Heart left ventricle (tissue), 16 donors: Measurements from ENCODE around the gene GNAS. TPM values are rescaled to one million over a fixed set of nuclear protein-coding genes. Genes with fewer than 3 reads are reported as not detected.
A peak's percentile ranks its signal among the peaks of the same experiment; 100 is the strongest.

Experiments used
- ATAC-seq, 4 donors: fragments of 200-7000 bp; cut with Tn5 transposase; one replicate each; pipeline ENCODE4 v1.9.1; 2020 to 2022; ENCODE audit warnings: moderate library complexity in 4 of 4, mild to moderate bottlenecking in 3 of 4, moderate number of reproducible peaks in 1 of 4
- DNase-seq, 5 donors: peaks; one replicate each; pipeline ENCODE4 v3.0.0-alpha.2; 2020
- H3K27ac ChIP-seq, 12 donors: fragments of 200-600 bp; sonication (generic) in 4 of 12; one replicate each; pipeline versions ENCODE4 v1.5.0 to v1.8.0; 2016 to 2022; ENCODE audit warnings: mild to moderate bottlenecking in 2 of 12
- H3K27me3 ChIP-seq, 9 donors: fragments of 200-600 bp; sonication (generic) in 2 of 9; one replicate each; pipeline versions ENCODE4 v1.5.1 to v1.8.0; 2016 to 2022; ENCODE audit warnings: mild to moderate bottlenecking in 3 of 9
- H3K36me3 ChIP-seq, 9 donors: fragments of 200-600 bp; sonication (generic) in 2 of 9; one replicate each; pipeline versions ENCODE4 v1.5.0 to v1.8.0; 2018 to 2022; ENCODE audit warnings: mild to moderate bottlenecking in 2 of 9
- H3K4me1 ChIP-seq, 12 donors: fragments of 200-600 bp; sonication (generic) in 4 of 12; one replicate each; pipeline versions ENCODE4 v1.5.0 to v1.8.0; 2016 to 2022; ENCODE audit warnings: mild to moderate bottlenecking in 3 of 12
- H3K4me3 ChIP-seq, 12 donors: fragments of 200-600 bp; sonication (generic) in 4 of 12; one replicate each; pipeline versions ENCODE4 v1.5.0 to v1.8.0; 2017 to 2022; ENCODE audit warnings: mild to moderate bottlenecking in 9 of 12, moderate library complexity in 4 of 12
- H3K9me3 ChIP-seq, 12 donors: fragments of 200-600 bp; sonication (generic) in 4 of 12; one replicate each; pipeline versions ENCODE4 v1.5.0 to v1.8.0; 2016 to 2022; ENCODE audit warnings: mild to moderate bottlenecking in 1 of 12
- POLR2A ChIP-seq, 2 donors: fragments of 450-650 bp; IDR thresholded peaks; one replicate each; pipeline ENCODE4 v1.6.1; 2017; ENCODE audit warnings: antibody characterized with exemption in 2 of 2, mild to moderate bottlenecking in 2 of 2, moderate library complexity in 2 of 2
- WGBS, 4 donors: extraction: QIAGEN DNeasy Blood & Tissue Kit in 2 of 4; methylation state at CpG; one replicate each; pipeline versions ENCODE4 v1.1.5 to v1.1.7; 2013 to 2018; 5-methylcytosine and 5-hydroxymethylcytosine counted together
- intact Hi-C, 10 donors: fragments of 100-400 bp; cut with DNase I; formaldehyde crosslinking; loops; one replicate each; pipeline versions ENCODE4 v1.11.1 to v1.14.2; 2022
- polyA plus RNA-seq, 2 donors: library from polyadenylated mRNA; stranded (reverse); fragments of 200-250 nt; gene quantifications; one replicate each; pipeline ENCODE4 v1.2.3, GENCODE V29; 2013
- total RNA-seq, 9 donors: library from RNA; depleted of rRNA in 2 of 9; stranded (reverse); fragments of >200 nt in 2 of 9; fragmentation: NEBNext Ultra II Directional in 3 of 9; extraction: Animal tissue kit (Norgen Biotek cat#: 25700) in 3 of 9; gene quantifications; one replicate each; pipeline versions ENCODE4 v1.1.0 to v1.2.4, GENCODE V29; 2016 to 2023
- TF ChIP-seq, protein P1 (sequence below), 12 donors: fragments of 200-600 bp; sonication (generic) in 4 of 12; IDR thresholded peaks; one replicate each; pipeline versions ENCODE4 v1.5.0 to v1.8.0; 2018 to 2022; ENCODE audit warnings: antibody characterized with exemption in 12 of 12, mild to moderate bottlenecking in 5 of 12
- donor health status: ischemic (EF 13 %, LVEDD 7.1; RV severe dilation, severe dysfunction).
- donor health status: healthy with polysubstance abuse.
- donor health status: DM: no; HTN: yes; CAD: no.
- donor health status: DM: no; HTN: no; CAD: no.
- donor health status: ischemic (EF 25% LVEDD 6.9; RV normal size, moderate dysfunction).
- donor health status: ischemic (EF 25% LVEDD 5.7; RV mildly dilated, moderate dysfunction).
- donor health status: healthy.
- donor health status: DM: yes; HTN: yes; CAD: no.
- donor health status: ischemic (EF 35%, LVEDD 5.7; RV mildly dilated, moderate dysfunction).
- donor health status: nonischemic (EF 11% LVEDD 7.7; RV severe dilation, severe dysfunction).
- donor health status: DM: yes; HTN: yes; CAD: no.
- donor health status: PGD.
- donor health status: ischemic (EF 29% LVEDD 5.4; RV normal size, mild dysfunction).
- donor health status: nonischemic (EF 23%, LVEDD 6.1; RV moderate dilation, normal function).

GNAS gene
- total and polyA plus RNA-seq, 11 donors = 1,246 to 2,999 (median 1,604) TPM

DNA sequence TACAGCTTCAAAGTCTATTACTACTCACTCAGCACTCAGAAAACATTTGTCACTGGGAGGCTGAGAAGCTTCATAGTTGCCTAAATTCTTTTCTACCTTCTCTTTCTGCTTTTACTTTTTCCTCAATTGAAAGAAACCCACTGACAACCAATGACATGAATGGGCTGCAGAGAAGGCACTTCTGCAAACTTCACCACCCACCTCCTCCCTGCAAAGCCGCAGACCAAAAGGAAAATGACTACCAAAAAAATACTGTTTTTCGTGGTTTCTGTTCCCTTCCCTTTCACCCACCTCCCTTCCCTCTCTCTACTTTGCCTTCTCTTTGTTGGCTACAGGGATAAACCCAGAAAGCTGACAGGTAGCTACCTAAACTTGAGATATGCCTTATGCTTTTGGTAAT is 5.1 kb upstream of the GNAS start:
- Histone ChIP-seq H3K27me3 (peaks cover 0 to 46% (median 5%) of the 10 kb centered on the region in 9 donors), H3K4me1 (peaks cover 0 to 12% (median 0%) of the 10 kb centered on the region in 12 donors), H3K4me3 (no peak overlapping the region), H3K27ac (no peak overlapping the region), H3K36me3 (no peaks in the 10 kb centered on the region), H3K9me3 (no peaks in the 10 kb centered on the region)
- DNase-seq (no peak), ATAC-seq (no peak)
- intact Hi-C loops = loop anchor here in 4 of 10 donors (5.0 to 10.0 kb wide), 4 partner anchors 153 to 610 kb away; partner anchors contain the start of genes NPEPL1 (in 1 of the 4) and STX16 (in 1 of the 4)
- TF ChIP-seq POLR2A (IDR thresholded peaks at IDR 0.05) = no peak
- TF ChIP-seq, protein P1, sequence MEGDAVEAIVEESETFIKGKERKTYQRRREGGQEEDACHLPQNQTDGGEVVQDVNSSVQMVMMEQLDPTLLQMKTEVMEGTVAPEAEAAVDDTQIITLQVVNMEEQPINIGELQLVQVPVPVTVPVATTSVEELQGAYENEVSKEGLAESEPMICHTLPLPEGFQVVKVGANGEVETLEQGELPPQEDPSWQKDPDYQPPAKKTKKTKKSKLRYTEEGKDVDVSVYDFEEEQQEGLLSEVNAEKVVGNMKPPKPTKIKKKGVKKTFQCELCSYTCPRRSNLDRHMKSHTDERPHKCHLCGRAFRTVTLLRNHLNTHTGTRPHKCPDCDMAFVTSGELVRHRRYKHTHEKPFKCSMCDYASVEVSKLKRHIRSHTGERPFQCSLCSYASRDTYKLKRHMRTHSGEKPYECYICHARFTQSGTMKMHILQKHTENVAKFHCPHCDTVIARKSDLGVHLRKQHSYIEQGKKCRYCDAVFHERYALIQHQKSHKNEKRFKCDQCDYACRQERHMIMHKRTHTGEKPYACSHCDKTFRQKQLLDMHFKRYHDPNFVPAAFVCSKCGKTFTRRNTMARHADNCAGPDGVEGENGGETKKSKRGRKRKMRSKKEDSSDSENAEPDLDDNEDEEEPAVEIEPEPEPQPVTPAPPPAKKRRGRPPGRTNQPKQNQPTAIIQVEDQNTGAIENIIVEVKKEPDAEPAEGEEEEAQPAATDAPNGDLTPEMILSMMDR (IDR thresholded peaks at IDR 0.05) = no peak
- whole genome bisulfite sequencing, 4 donors = 65 to 82% (median 77%) methylated on average over 2 of the region's 2 CpGs

DNA sequence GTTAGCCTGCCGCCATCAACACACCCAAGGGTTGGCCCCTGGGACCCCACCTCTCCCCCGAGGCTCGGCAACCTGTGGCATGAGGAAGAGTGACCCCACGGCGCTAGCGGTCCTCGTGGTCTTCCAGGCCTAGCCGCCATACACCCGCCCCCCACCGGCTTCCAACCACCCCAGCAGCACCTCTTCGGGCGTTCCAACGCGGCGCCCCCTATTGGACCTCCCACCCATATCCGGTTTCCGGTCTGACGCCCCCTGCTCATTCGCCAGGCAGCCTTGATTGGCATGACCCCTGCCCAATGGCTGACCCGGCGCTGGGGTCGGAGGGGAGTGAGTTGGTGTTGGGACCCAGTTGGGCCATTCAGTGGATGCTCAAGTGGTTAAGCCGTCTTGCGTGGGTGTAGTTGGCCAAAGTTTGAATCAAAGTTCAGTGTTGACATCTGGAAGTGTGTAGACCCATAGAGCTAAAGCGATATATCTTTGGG is 1.8 kb upstream of the GNAS start, which contains the start of gene GNAS-AS1:
Gene GNAS-AS1 (minus strand): TSS at position 210 of the 482 bp plus-strand sequence.
- H3K4me3 ChIP-seq = peak within 1 kb of the TSS; percentile 15 to 78 (median 57)
- DNase-seq (peak; percentile 83 to 91 (median 88)), ATAC-seq (peak; percentile 79 to 91 (median 88))
- H3K36me3 ChIP-seq = no peaks in the 10 kb centered on the region
- peaks cover 11 to 61% (median 26%) of the 10 kb centered on the region in 9 donors for H3K27me3 ChIP-seq
- H3K4me1 ChIP-seq = peaks cover 0 to 27% (median 5%) of the 10 kb centered on the region in 12 donors
- H3K9me3 ChIP-seq = no peaks in the 10 kb centered on the region
- TF ChIP-seq, protein P1 (IDR thresholded peaks at IDR 0.05) = peak in 3 of 12 donors; percentile 15 to 23 (median 22)
- TF ChIP-seq POLR2A (IDR thresholded peaks at IDR 0.05) = no peak
- no peak within 1 kb of the TSS for H3K27ac ChIP-seq
- 50 to 54% (median 52%) methylated on average over 25 of the region's 25 CpGs for WGBS, 4 donors
- intact Hi-C loops = loop anchor here in 5 of 10 donors (5.0 to 10.0 kb wide), 3 partner anchors 198 to 616 kb away; partner anchors contain the start of gene STX16 (in 2 of the 5)

DNA sequence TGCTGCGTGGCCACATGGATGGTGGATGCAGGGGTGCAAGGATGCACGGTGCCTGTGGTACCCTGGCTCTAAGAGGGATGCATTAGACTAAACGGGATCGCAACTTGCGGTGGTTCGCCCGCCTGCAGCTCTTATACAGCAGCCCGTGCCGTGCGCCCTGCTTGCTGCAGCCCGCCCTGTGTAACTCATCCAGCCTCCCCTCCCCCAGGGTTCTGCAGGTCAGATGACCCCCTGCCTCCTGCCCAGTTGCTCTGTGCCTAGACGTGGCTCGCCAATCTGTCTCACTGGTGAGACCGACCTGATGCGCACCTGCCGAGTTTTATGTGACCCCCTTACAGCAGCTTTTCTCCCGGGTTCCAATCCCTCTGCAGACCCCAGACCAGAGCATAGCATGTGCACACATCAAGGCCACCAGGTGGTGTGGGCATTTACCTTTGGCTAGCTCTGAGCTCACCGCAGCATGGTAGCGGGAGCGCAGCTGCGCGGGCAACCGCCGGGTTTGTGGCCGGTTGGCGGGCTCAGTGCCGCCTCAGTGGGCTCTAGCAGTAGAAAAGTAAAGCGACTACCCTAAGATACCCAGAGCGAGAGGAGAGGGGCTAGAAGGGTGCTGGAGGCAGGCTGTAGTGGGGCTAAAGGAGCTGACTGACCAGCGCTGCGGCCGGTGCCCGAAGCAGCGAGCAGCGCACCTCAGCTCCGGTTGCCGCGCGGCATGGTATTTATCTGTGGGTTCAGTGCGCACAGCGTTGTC is 1.1 kb upstream of the GNAS start:
- Histone ChIP-seq H3K27ac (no peak overlapping the region), H3K27me3 (peaks cover 11 to 68% (median 33%) of the 10 kb centered on the region in 9 donors), H3K9me3 (no peaks in the 10 kb centered on the region), H3K4me3 (peak overlapping the region; percentile 15 to 78 (median 57)), H3K4me1 (peaks cover 0 to 27% (median 5%) of the 10 kb centered on the region in 12 donors), H3K36me3 (no peaks in the 10 kb centered on the region)
- intact Hi-C loops = loop anchor here in 5 of 10 donors (5.0 to 10.0 kb wide), 3 partner anchors 199 to 617 kb away; partner anchors contain the start of gene STX16 (in 2 of the 5)
- TF ChIP-seq, protein P1 (IDR thresholded peaks at IDR 0.05) = no peak
- no peak for TF ChIP-seq POLR2A (IDR thresholded peaks at IDR 0.05)
- 47 to 57% (median 49%) methylated on average over 25 to 41 of the region's 41 CpGs for WGBS, 4 donors
- DNase-seq (no peak), ATAC-seq (peak in 3 of 4 donors; percentile 4 to 23 (median 21))

DNA sequence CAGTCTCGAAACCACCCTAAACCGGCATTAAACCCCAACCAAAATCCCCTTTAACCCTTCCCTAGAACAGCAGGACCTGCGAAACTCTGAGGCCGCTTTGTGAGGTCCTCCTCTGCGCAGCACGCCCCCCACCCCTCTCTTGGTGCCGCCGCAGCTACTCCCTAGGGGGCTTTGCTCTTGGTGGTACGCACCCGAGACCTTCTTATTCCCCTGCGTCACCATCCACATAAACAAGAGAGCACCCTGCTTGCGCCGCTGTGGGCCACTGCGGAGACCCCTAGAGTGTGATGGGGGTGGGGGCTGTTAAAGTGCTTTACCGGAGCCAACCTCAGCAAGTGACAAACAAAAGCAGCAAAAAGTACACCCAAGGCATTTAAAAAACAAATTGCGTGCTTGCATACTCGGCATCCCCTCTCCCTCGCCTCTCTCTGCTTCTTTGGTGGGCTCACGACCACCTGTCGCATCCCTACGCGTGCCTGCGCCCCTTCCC is 502 bp upstream of the GNAS start:
- WGBS, 4 donors = 29 to 63% (median 32%) methylated on average over 16 to 23 of the region's 23 CpGs
- H3K4me3 ChIP-seq = peak overlapping the region; percentile 15 to 78 (median 57)
- ATAC-seq (no peak), DNase-seq (no peak)
- no peak for TF ChIP-seq POLR2A (IDR thresholded peaks at IDR 0.05)
- TF ChIP-seq, protein P1 (IDR thresholded peaks at IDR 0.05) = no peak
- no peaks in the 10 kb centered on the region for H3K36me3 ChIP-seq
- H3K4me1 ChIP-seq = peaks cover 0 to 27% (median 5%) of the 10 kb centered on the region in 12 donors
- H3K27ac ChIP-seq = no peak overlapping the region
- no peaks in the 10 kb centered on the region for H3K9me3 ChIP-seq
- H3K27me3 ChIP-seq = peaks cover 11 to 72% (median 39%) of the 10 kb centered on the region in 9 donors
- intact Hi-C loops = loop anchor here in 5 of 10 donors (1.0 to 10.0 kb wide), 4 partner anchors 200 to 617 kb away; partner anchors contain the start of gene STX16 (in 2 of the 5)
